K562 (cell line): Measurements from ENCODE around the gene ID1. TPM values are rescaled to one million over a fixed set of nuclear protein-coding genes. Genes with fewer than 3 reads are reported as not detected.

Source experiments
- AFF4 ChIP-seq: sonication (generic); formaldehyde crosslinking; IDR thresholded peaks from 2 replicates; pipeline ENCODE4 v1.8.0; 2023; ENCODE audit warnings: mild to moderate bottlenecking, missing genetic modification reagents
- ARID1B ChIP-seq: fragments of 450-650 bp; IDR thresholded peaks from 2 replicates; pipeline ENCODE4 v1.6.1; 2016; ENCODE audit warnings: antibody characterized with exemption, mild to moderate bottlenecking, inconsistent platforms
- ATF7 ChIP-seq: fragments of 450-650 bp; IDR thresholded peaks from 2 replicates; pipeline ENCODE4 v1.7.1; 2014; ENCODE audit warnings: mild to moderate bottlenecking, moderate library complexity
- BRCA1 ChIP-seq, 2 experiments: fragments of 450-650 bp in 1 of 2; sonication (generic) in 1 of 2; formaldehyde crosslinking in 1 of 2; IDR thresholded peaks; 2 replicates each; pipeline versions ENCODE4 v1.5.0 to v1.6.1; 2017 to 2020; ENCODE audit warnings: mild to moderate bottlenecking in 1 of 2, missing genetic modification reagents in 1 of 2
- DIDO1 ChIP-seq: fragments of 450-650 bp; IDR thresholded peaks from 2 replicates; pipeline ENCODE4 v1.6.1; 2016; ENCODE audit warnings: low read depth, missing biosample characterization, missing genetic modification characterization
- ELK3 ChIP-seq: fragments of 450-650 bp; formaldehyde crosslinking; IDR thresholded peaks from 2 replicates; pipeline ENCODE4 v1.4.0; 2020; ENCODE audit warnings: mild to moderate bottlenecking
- ETV1 ChIP-seq: fragments of 450-650 bp; conservative IDR thresholded peaks from 2 replicates; pipeline ENCODE4 v1.6.1; 2016; ENCODE audit warnings: missing genetic modification characterization, control low read depth, low read depth, missing compliant biosample characterization
- HNRNPLL ChIP-seq: fragments of 200-400 bp; formaldehyde crosslinking; IDR thresholded peaks from 2 replicates; pipeline ENCODE4 v1.6.1; 2017; ENCODE audit warnings: low read length, low read depth, mild to moderate bottlenecking; ENCODE audit not compliant: poor library complexity, severe bottlenecking
- L3MBTL2 ChIP-seq: fragments of 450-650 bp; IDR thresholded peaks from 2 replicates; pipeline ENCODE4 v1.6.1; 2016; ENCODE audit warnings: mild to moderate bottlenecking, moderate library complexity
- MCM7 ChIP-seq, 2 experiments: fragments of 450-650 bp; IDR thresholded peaks; 2 replicates each; pipeline ENCODE4 v1.6.1; 2016 to 2018
- MECOM ChIP-seq: fragments of 250-450 bp; sonication (Bioruptor Pico); IDR thresholded peaks from 2 replicates; pipeline ENCODE4 v1.8.0; 2022; ENCODE audit warnings: inconsistent platforms
- PHB ChIP-seq: fragments of 250-450 bp; sonication (Bioruptor Pico); IDR thresholded peaks from 2 replicates; pipeline ENCODE4 v1.5.0; 2021
- POU5F1 ChIP-seq: fragments of 150-350 bp; IDR thresholded peaks from 2 replicates; pipeline ENCODE4 v1.6.1; 2014; ENCODE audit warnings: borderline replicate concordance, low read length, low read depth, mild to moderate bottlenecking; ENCODE audit not compliant: partially characterized antibody
- PRPF4 ChIP-seq: fragments of 200-400 bp; formaldehyde crosslinking; IDR thresholded peaks from one replicate; pipeline ENCODE4 v1.6.1; 2017; ENCODE audit warnings: low read length, low read depth, mild to moderate bottlenecking; ENCODE audit not compliant: insufficient read depth, poor library complexity, severe bottlenecking
- TGIF2 ChIP-seq: sonication (generic); formaldehyde crosslinking; IDR thresholded peaks from 2 replicates; pipeline ENCODE4 v1.8.1; 2022; ENCODE audit warnings: mild to moderate bottlenecking, missing genetic modification reagents, moderate library complexity
- ZBTB2 ChIP-seq: fragments of 450-650 bp; IDR thresholded peaks from 2 replicates; pipeline ENCODE4 v1.6.1; 2016; ENCODE audit warnings: antibody characterized with exemption
- ZNF696 ChIP-seq: fragments of 250-450 bp; sonication (Bioruptor Pico); conservative IDR thresholded peaks from 2 replicates; pipeline ENCODE4 v1.4.0; 2020; ENCODE audit warnings: mild to moderate bottlenecking, moderate library complexity
- ZNF699 ChIP-seq: fragments of 250-450 bp; sonication (Bioruptor Pico); IDR thresholded peaks from 2 replicates; pipeline ENCODE4 v1.8.0; 2021; ENCODE audit warnings: mild to moderate bottlenecking, moderate library complexity; ENCODE audit not compliant: insufficient replicate concordance
- polyA plus RNA-seq, 8 experiments: library from polyadenylated mRNA; depleted of rRNA in 4 of 8; stranded (reverse) in 5 of 8; unstranded in 3 of 8; fragments of >200 nt; fragmentation: Nextera tagmentation in 2 of 8; fragmentation: Illumina TruSeq in 1 of 8; extraction: Ambion mirVana in 2 of 8; extraction: Trizol in 1 of 8; gene quantifications; 2 replicates each; pipeline versions ENCODE4 v1.2.1 to v1.2.3, GENCODE V29; 2011 to 2014; ENCODE audit warnings: inconsistent platforms in 1 of 8, missing spikeins in 1 of 8
- total RNA-seq, 7 experiments: library from RNA; depleted of rRNA in 6 of 7; stranded (reverse); fragments of >200 nt in 6 of 7; fragmentation: Illumina TruSeq in 2 of 7; extraction: Trizol in 2 of 7; gene quantifications; 2 replicates each; pipeline versions ENCODE4 v1.2.1 to v1.2.3, GENCODE V29; 2011 to 2021; ENCODE audit warnings: low replicate concordance in 1 of 7

Gene ID1
- total and polyA plus RNA-seq, 9 of the 15 experiments (the other 6 are each of a cell fraction or from before 2014, with no cell fraction given) = 1.4 to 358 (median 65.0) TPM

- no peak for TF ChIP-seq AFF4 (CRISPR knock-in tag)
- TF ChIP-seq ATF7 = peak; percentile 36; the same call in 1 of the 2 replicates
- no peak for TF ChIP-seq TGIF2 (CRISPR knock-in tag)
- TF ChIP-seq ZNF696 (CRISPR knock-in tag) = no peak
- TF ChIP-seq ZNF699 (CRISPR knock-in tag) = no peak
- no peak for TF ChIP-seq ZBTB2
- no peak for TF ChIP-seq ETV1 (tag)
- no peak for TF ChIP-seq MECOM (CRISPR knock-in tag)
- TF ChIP-seq PRPF4 = no peak
- TF ChIP-seq ARID1B = no peak
- TF ChIP-seq ELK3 = no peak
- no peak for TF ChIP-seq HNRNPLL
- TF ChIP-seq DIDO1 (tag) = no peak
- no peak for TF ChIP-seq MCM7 (IDR thresholded peaks at IDR 0.05)
- no peak for TF ChIP-seq PHB (CRISPR knock-in tag)
- no peak for TF ChIP-seq POU5F1
- TF ChIP-seq BRCA1 (IDR thresholded peaks at IDR 0.05) = no peak
- no peak for TF ChIP-seq BRCA1 (CRISPR knock-in tag; IDR thresholded peaks at IDR 0.05)
- no peak for TF ChIP-seq L3MBTL2
These were observed 9.3 kb upstream of the ID1 start (continued) for GRCh38 chr20:31595654-31596411.
